EL (cell line): ENCODE data around the gene ARCN1.

Experiments
- DNase-seq: peaks from one replicate; pipeline ENCODE4 v3.0.0-alpha.2; 2016

Gene ARCN1

GRCh38 chr11:118643142-118643994 lies 71.2 kb downstream of the ARCN1 start:
- DNase-seq, result no peak

GRCh38 chr11:118643995-118644345 lies 71.8 kb downstream of the ARCN1 start:
- DNase-seq, result no peak

GRCh38 chr11:118644496-118644895 lies 72.3 kb downstream of the ARCN1 start:
- DNase-seq, result no peak

- no peak for DNase-seq
These were observed 73.0 kb downstream of the ARCN1 start for GRCh38 chr11:118645066-118645715.

- no peak for DNase-seq
These were observed 74.2 kb downstream of the ARCN1 start for GRCh38 chr11:118646393-118646792.

- DNase-seq, result no peak
These were observed 76.1 kb downstream of the ARCN1 start for GRCh38 chr11:118648291-118648690.

GRCh38 chr11:118649941-118650340 lies 77.7 kb downstream of the ARCN1 start:
- DNase-seq, result no peak

GRCh38 chr11:118650366-118650765 lies 78.2 kb downstream of the ARCN1 start:
- no peak for DNase-seq

GRCh38 chr11:118651820-118652219 lies 79.6 kb downstream of the ARCN1 start:
- no peak for DNase-seq
